ENCODE data around the gene CDCA5.

DNA sequence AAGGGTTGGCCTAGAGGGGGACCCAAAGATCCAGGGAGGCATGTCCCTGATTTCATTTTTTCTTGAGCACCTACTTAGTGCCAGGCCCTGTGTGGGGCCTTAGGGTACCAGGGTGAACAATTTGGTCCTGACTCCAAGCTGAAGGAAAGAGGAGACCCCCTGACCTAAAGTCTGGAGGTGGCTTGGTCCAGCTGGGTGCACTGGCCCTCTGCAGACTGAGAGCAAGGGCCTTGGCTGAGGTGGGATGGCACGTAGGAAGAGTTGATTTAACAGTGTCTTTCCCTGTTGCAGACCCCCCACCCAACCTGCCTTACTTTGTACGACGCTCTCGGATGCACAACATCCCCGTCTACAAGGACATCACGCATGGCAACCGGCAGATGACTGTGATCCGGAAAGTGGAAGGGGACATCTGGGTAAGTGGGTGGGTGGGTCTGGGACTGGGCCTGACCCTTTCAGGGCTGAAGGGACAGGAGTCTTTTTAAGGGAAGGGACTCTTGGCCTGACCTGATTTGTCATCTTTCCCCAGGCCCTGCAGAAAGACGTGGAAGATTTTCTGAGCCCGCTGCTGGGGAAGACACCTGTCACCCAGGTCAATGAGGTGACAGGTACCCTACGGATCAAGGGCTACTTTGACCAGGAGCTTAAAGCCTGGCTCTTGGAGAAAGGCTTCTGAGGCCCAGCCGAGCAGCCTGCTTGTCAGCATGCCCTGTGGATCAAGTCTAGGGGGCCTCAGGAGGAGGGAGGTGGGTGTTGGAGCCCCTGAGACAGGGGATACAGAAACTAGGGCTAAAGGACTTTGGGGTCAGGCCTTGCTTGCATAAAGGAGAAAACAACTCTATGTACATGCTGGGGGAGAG is 41.6 kb upstream of the CDCA5 start:
- TF ChIP-seq, protein P1, sequence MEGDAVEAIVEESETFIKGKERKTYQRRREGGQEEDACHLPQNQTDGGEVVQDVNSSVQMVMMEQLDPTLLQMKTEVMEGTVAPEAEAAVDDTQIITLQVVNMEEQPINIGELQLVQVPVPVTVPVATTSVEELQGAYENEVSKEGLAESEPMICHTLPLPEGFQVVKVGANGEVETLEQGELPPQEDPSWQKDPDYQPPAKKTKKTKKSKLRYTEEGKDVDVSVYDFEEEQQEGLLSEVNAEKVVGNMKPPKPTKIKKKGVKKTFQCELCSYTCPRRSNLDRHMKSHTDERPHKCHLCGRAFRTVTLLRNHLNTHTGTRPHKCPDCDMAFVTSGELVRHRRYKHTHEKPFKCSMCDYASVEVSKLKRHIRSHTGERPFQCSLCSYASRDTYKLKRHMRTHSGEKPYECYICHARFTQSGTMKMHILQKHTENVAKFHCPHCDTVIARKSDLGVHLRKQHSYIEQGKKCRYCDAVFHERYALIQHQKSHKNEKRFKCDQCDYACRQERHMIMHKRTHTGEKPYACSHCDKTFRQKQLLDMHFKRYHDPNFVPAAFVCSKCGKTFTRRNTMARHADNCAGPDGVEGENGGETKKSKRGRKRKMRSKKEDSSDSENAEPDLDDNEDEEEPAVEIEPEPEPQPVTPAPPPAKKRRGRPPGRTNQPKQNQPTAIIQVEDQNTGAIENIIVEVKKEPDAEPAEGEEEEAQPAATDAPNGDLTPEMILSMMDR (IDR thresholded peaks at IDR 0.05; ENCODE audit: low read depth, low read length), result no peak
- no peak for TF ChIP-seq EZH2phosphoT487 (IDR thresholded peaks at IDR 0.05; ENCODE audit: low read depth)

All from OCI-LY3 (cell line).